ENCODE measurements around the gene TNNC1.

Gene TNNC1

GRCh38 chr3:52493232-52494017 lies 39.6 kb upstream of the TNNC1 start:
- no peak overlapping the region for H3K9ac ChIP-seq (ENCODE audit: low read depth in 1 of 2, low read length in 2 of 2)
- peaks cover 0 to 11% of the 10 kb centered on the region in 2 donors for H3K4me1 ChIP-seq (ENCODE audit: control insufficient read depth in 1 of 2, insufficient read depth in 2 of 2, low read length in 2 of 2)
- H3K27ac ChIP-seq (ENCODE audit: low read depth, low read length), result no peak overlapping the region
- no peaks in the 10 kb centered on the region for H3K9me3 ChIP-seq (ENCODE audit: control insufficient read depth in 1 of 2, low read length in 2 of 2)
- no peak overlapping the region for H3K4me3 ChIP-seq (ENCODE audit: low read depth in 1 of 2, low read length in 2 of 2)
- H3K27me3 ChIP-seq (ENCODE audit: control insufficient read depth in 1 of 2, insufficient read depth in 2 of 2, low read length in 2 of 2), result no peaks in the 10 kb centered on the region
- H3K36me3 ChIP-seq (ENCODE audit: control insufficient read depth in 1 of 2, insufficient read depth in 2 of 2, low read length in 2 of 2), result peaks cover 29 to 37% of the 10 kb centered on the region in 2 donors

- Histone ChIP-seq H3K9me3 (ENCODE audit: control insufficient read depth in 1 of 2, low read length in 2 of 2) (no peaks in the 10 kb centered on the region), H3K4me1 (ENCODE audit: control insufficient read depth in 1 of 2, insufficient read depth in 2 of 2, low read length in 2 of 2) (peaks cover 0 to 11% of the 10 kb centered on the region in 2 donors), H3K9ac (ENCODE audit: low read depth in 1 of 2, low read length in 2 of 2) (no peak overlapping the region), H3K36me3 (ENCODE audit: control insufficient read depth in 1 of 2, insufficient read depth in 2 of 2, low read length in 2 of 2) (peaks cover 36 to 50% of the 10 kb centered on the region in 2 donors), H3K4me3 (ENCODE audit: low read depth in 1 of 2, low read length in 2 of 2) (no peak overlapping the region), H3K27ac (ENCODE audit: low read depth, low read length) (no peak overlapping the region), H3K27me3 (ENCODE audit: control insufficient read depth in 1 of 2, insufficient read depth in 2 of 2, low read length in 2 of 2) (no peaks in the 10 kb centered on the region)
These were observed 38.2 kb upstream of the TNNC1 start for GRCh38 chr3:52492059-52492458.

- Histone ChIP-seq H3K9me3 (ENCODE audit: control insufficient read depth in 1 of 2, low read length in 2 of 2) (no peaks in the 10 kb centered on the region), H3K9ac (ENCODE audit: low read depth in 1 of 2, low read length in 2 of 2) (no peak overlapping the region), H3K36me3 (ENCODE audit: control insufficient read depth in 1 of 2, insufficient read depth in 2 of 2, low read length in 2 of 2) (peaks cover 36 to 60% of the 10 kb centered on the region in 2 donors), H3K27me3 (ENCODE audit: control insufficient read depth in 1 of 2, insufficient read depth in 2 of 2, low read length in 2 of 2) (no peaks in the 10 kb centered on the region), H3K4me1 (ENCODE audit: control insufficient read depth in 1 of 2, insufficient read depth in 2 of 2, low read length in 2 of 2) (peaks cover 0 to 11% of the 10 kb centered on the region in 2 donors), H3K4me3 (ENCODE audit: low read depth in 1 of 2, low read length in 2 of 2) (no peak overlapping the region), H3K27ac (ENCODE audit: low read depth, low read length) (peak overlapping the region; percentile 49)
These were observed 37.2 kb upstream of the TNNC1 start for GRCh38 chr3:52490939-52491526.

- Histone ChIP-seq H3K4me1 (ENCODE audit: control insufficient read depth in 1 of 2, insufficient read depth in 2 of 2, low read length in 2 of 2) (peaks cover 0 to 11% of the 10 kb centered on the region in 2 donors), H3K27ac (ENCODE audit: low read depth, low read length) (peak overlapping the region; percentile 14)
These were observed 36.4 kb upstream of the TNNC1 start for GRCh38 chr3:52490035-52490938.

GRCh38 chr3:52489453-52489852 lies 35.6 kb upstream of the TNNC1 start:
- H3K27ac ChIP-seq (ENCODE audit: low read depth, low read length), result no peak overlapping the region
- H3K36me3 ChIP-seq (ENCODE audit: control insufficient read depth in 1 of 2, insufficient read depth in 2 of 2, low read length in 2 of 2), result peaks cover 40 to 71% of the 10 kb centered on the region in 2 donors
- H3K9ac ChIP-seq (ENCODE audit: low read depth in 1 of 2, low read length in 2 of 2), result no peak overlapping the region
- no peaks in the 10 kb centered on the region for H3K27me3 ChIP-seq (ENCODE audit: control insufficient read depth in 1 of 2, insufficient read depth in 2 of 2, low read length in 2 of 2)
- H3K9me3 ChIP-seq (ENCODE audit: control insufficient read depth in 1 of 2, low read length in 2 of 2), result no peaks in the 10 kb centered on the region
- peaks cover 0 to 9% of the 10 kb centered on the region in 2 donors for H3K4me1 ChIP-seq (ENCODE audit: control insufficient read depth in 1 of 2, insufficient read depth in 2 of 2, low read length in 2 of 2)
- no peak overlapping the region for H3K4me3 ChIP-seq (ENCODE audit: low read depth in 1 of 2, low read length in 2 of 2)

More at GRCh38 chr3:52490035-52490938, 36.4 kb upstream of the TNNC1 start:
- no peak overlapping the region for H3K9ac ChIP-seq (ENCODE audit: low read depth in 1 of 2, low read length in 2 of 2)
- no peak overlapping the region for H3K4me3 ChIP-seq (ENCODE audit: low read depth in 1 of 2, low read length in 2 of 2)
- peaks cover 37 to 67% of the 10 kb centered on the region in 2 donors for H3K36me3 ChIP-seq (ENCODE audit: control insufficient read depth in 1 of 2, insufficient read depth in 2 of 2, low read length in 2 of 2)
- no peaks in the 10 kb centered on the region for H3K27me3 ChIP-seq (ENCODE audit: control insufficient read depth in 1 of 2, insufficient read depth in 2 of 2, low read length in 2 of 2)
- no peaks in the 10 kb centered on the region for H3K9me3 ChIP-seq (ENCODE audit: control insufficient read depth in 1 of 2, low read length in 2 of 2)

- H3K9me3 ChIP-seq (ENCODE audit: control insufficient read depth in 1 of 2, low read length in 2 of 2), result no peaks in the 10 kb centered on the region
- peaks cover 0 to 5% of the 10 kb centered on the region in 2 donors for H3K4me1 ChIP-seq (ENCODE audit: control insufficient read depth in 1 of 2, insufficient read depth in 2 of 2, low read length in 2 of 2)
- no peak overlapping the region for H3K27ac ChIP-seq (ENCODE audit: low read depth, low read length)
- no peak overlapping the region for H3K9ac ChIP-seq (ENCODE audit: low read depth in 1 of 2, low read length in 2 of 2)
- H3K4me3 ChIP-seq (ENCODE audit: low read depth in 1 of 2, low read length in 2 of 2), result no peak overlapping the region
- no peaks in the 10 kb centered on the region for H3K27me3 ChIP-seq (ENCODE audit: control insufficient read depth in 1 of 2, insufficient read depth in 2 of 2, low read length in 2 of 2)
- peaks cover 40 to 71% of the 10 kb centered on the region in 2 donors for H3K36me3 ChIP-seq (ENCODE audit: control insufficient read depth in 1 of 2, insufficient read depth in 2 of 2, low read length in 2 of 2)
These were observed 34.9 kb upstream of the TNNC1 start for GRCh38 chr3:52488746-52489145.

GRCh38 chr3:52487788-52488691 lies 34.2 kb upstream of the TNNC1 start:
- Histone ChIP-seq H3K4me3 (ENCODE audit: low read depth in 1 of 2, low read length in 2 of 2) (no peak overlapping the region), H3K9ac (ENCODE audit: low read depth in 1 of 2, low read length in 2 of 2) (no peak overlapping the region), H3K36me3 (ENCODE audit: control insufficient read depth in 1 of 2, insufficient read depth in 2 of 2, low read length in 2 of 2) (peaks cover 42 to 75% of the 10 kb centered on the region in 2 donors), H3K27me3 (ENCODE audit: control insufficient read depth in 1 of 2, insufficient read depth in 2 of 2, low read length in 2 of 2) (no peaks in the 10 kb centered on the region), H3K4me1 (ENCODE audit: control insufficient read depth in 1 of 2, insufficient read depth in 2 of 2, low read length in 2 of 2) (peaks cover 0 to 5% of the 10 kb centered on the region in 2 donors), H3K9me3 (ENCODE audit: control insufficient read depth in 1 of 2, low read length in 2 of 2) (no peaks in the 10 kb centered on the region), H3K27ac (ENCODE audit: low read depth, low read length) (no peak overlapping the region)

- Histone ChIP-seq H3K27me3 (ENCODE audit: control insufficient read depth in 1 of 2, insufficient read depth in 2 of 2, low read length in 2 of 2) (no peaks in the 10 kb centered on the region), H3K4me1 (ENCODE audit: control insufficient read depth in 1 of 2, insufficient read depth in 2 of 2, low read length in 2 of 2) (peaks cover 0 to 5% of the 10 kb centered on the region in 2 donors), H3K27ac (ENCODE audit: low read depth, low read length) (no peak overlapping the region), H3K9ac (ENCODE audit: low read depth in 1 of 2, low read length in 2 of 2) (no peak overlapping the region), H3K36me3 (ENCODE audit: control insufficient read depth in 1 of 2, insufficient read depth in 2 of 2, low read length in 2 of 2) (peaks cover 34 to 78% of the 10 kb centered on the region in 2 donors), H3K9me3 (ENCODE audit: control insufficient read depth in 1 of 2, low read length in 2 of 2) (no peaks in the 10 kb centered on the region), H3K4me3 (ENCODE audit: low read depth in 1 of 2, low read length in 2 of 2) (no peak overlapping the region)
These were observed 33.4 kb upstream of the TNNC1 start for GRCh38 chr3:52487050-52487787.

Measured in duodenal mucosa (tissue), 2 donors.